H1 (cell line): ENCODE results near the gene AOPEP. TPM values are rescaled to one million over a fixed set of nuclear protein-coding genes. Genes with fewer than 3 reads are reported as not detected.

ENCODE experiments used
- CTCF ChIA-PET: fragments of 300-600 bp; sonication (Branson Sonifier 250); formaldehyde crosslinking; loops from one replicate; lab custom pipeline; 2021; ENCODE audit not compliant: partially characterized antibody; lab: Charles Lee
- POLR2A ChIA-PET: fragments of 300-600 bp; sonication (Branson Sonifier 250); formaldehyde crosslinking; loops from one replicate; lab custom pipeline; 2021; ENCODE audit warnings: inconsistent platforms; ENCODE audit not compliant: partially characterized antibody; lab: Charles Lee
- DNase-seq, 2 experiments: peaks; one replicate each; pipeline versions ENCODE4 v3.0.0 to v3.0.0-alpha.2; 2010 to 2022; ENCODE audit warnings: low spot score in 2 of 2, low read depth in 1 of 2, mixed read lengths in 1 of 2
- FAIRE-seq: peaks from 2 replicates; lab custom pipeline; 2011; peaks lifted over from hg19 to GRCh38; lab: Jason Lieb, UNC
- H2AFZ ChIP-seq: 2 replicates; pipeline ENCODE4 v1.8.1; 2012; ENCODE audit warnings: low read length, inconsistent platforms
- H2AK5ac ChIP-seq: 2 replicates; pipeline ENCODE4 v1.6.1; 2013; ENCODE audit warnings: low read depth, low read length
- H2BK120ac ChIP-seq: replicated peaks from 2 replicates; pipeline ENCODE3; 2013; ENCODE audit warnings: low read depth, low read length, inconsistent platforms
- H2BK12ac ChIP-seq: 2 replicates; pipeline ENCODE4 v1.6.1; 2013; ENCODE audit warnings: low read depth, low read length
- H2BK15ac ChIP-seq: 2 replicates; pipeline ENCODE4 v1.6.1; 2013; ENCODE audit warnings: low read length
- H2BK20ac ChIP-seq: 2 replicates; pipeline ENCODE4 v1.6.1; 2013; ENCODE audit warnings: low read length
- H2BK5ac ChIP-seq: 2 replicates; pipeline ENCODE4 v1.6.1; 2013; ENCODE audit warnings: low read depth, low read length
- H3K14ac ChIP-seq: 2 replicates; pipeline ENCODE4 v1.6.1; 2013; ENCODE audit warnings: inconsistent platforms; ENCODE audit not compliant: insufficient read length
- H3K18ac ChIP-seq: 2 replicates; pipeline ENCODE4 v1.6.1; 2013; ENCODE audit warnings: low read length; ENCODE audit errors: extremely low read depth
- H3K23ac ChIP-seq: 2 replicates; pipeline ENCODE4 v1.6.1; 2013; ENCODE audit warnings: inconsistent platforms; ENCODE audit not compliant: insufficient read length
- H3K23me2 ChIP-seq: 2 replicates; pipeline ENCODE4 v1.6.1; 2013; ENCODE audit warnings: low read depth, low read length
- H3K27ac ChIP-seq: 2 replicates; pipeline ENCODE4 v1.6.1; 2011; ENCODE audit warnings: low read depth, low read length, inconsistent platforms
- H3K27me3 ChIP-seq, 4 experiments: replicated peaks in 1 of 4; 1 replicate in 1 of 4; 2 replicates in 3 of 4; pipeline versions ENCODE4 v1.6.1 to v1.8.1; 2011 to 2013; ENCODE audit warnings: low read length in 3 of 4, mild to moderate bottlenecking in 3 of 4, inconsistent platforms in 2 of 4, mixed read lengths in 2 of 4, moderate library complexity in 1 of 4; ENCODE audit not compliant: control insufficient read depth in 3 of 4, insufficient read depth in 3 of 4; ENCODE audit errors: extremely low read depth in 1 of 4
- H3K36me3 ChIP-seq, 4 experiments: 2 replicates each; pipeline versions ENCODE4 v1.6.1 to v1.8.1; 2011 to 2013; ENCODE audit warnings: mild to moderate bottlenecking in 4 of 4, low read length in 3 of 4, moderate library complexity in 2 of 4, control low read depth in 1 of 4, inconsistent platforms in 1 of 4; ENCODE audit not compliant: insufficient read depth in 4 of 4, control insufficient read depth in 2 of 4
- H3K4ac ChIP-seq: replicated peaks from 2 replicates; pipeline ENCODE3; 2013; ENCODE audit warnings: low read length, low read depth, mixed read lengths, inconsistent platforms; ENCODE audit not compliant: insufficient read length
- H3K4me1 ChIP-seq, 4 experiments: replicated peaks in 1 of 4; 1 replicate in 1 of 4; 2 replicates in 3 of 4; pipeline versions ENCODE4 v1.6.1 to v1.8.1; 2011 to 2013; ENCODE audit warnings: low read length in 3 of 4, inconsistent platforms in 2 of 4, mixed read lengths in 1 of 4; ENCODE audit not compliant: insufficient read depth in 4 of 4, control insufficient read depth in 3 of 4
- H3K4me2 ChIP-seq, 2 experiments: 2 replicates each; pipeline versions ENCODE4 v1.6.1 to v1.8.1; 2011 to 2013; ENCODE audit warnings: low read depth in 2 of 2, low read length in 2 of 2, control low read depth in 1 of 2, inconsistent platforms in 1 of 2, mild to moderate bottlenecking in 1 of 2; ENCODE audit not compliant: insufficient read depth in 1 of 2
- H3K4me3 ChIP-seq, 4 experiments: fragments of 200-600, 300-600 bp in 1 of 4; sonication (generic), shearing (Covaris generic), sonication (Bioruptor Twin) in 1 of 4; 2 replicates each; pipeline versions ENCODE4 v1.5.1 to v1.8.1; 2011 to 2016; ENCODE audit warnings: low read length in 4 of 4, low read depth in 3 of 4, control low read depth in 2 of 4, inconsistent platforms in 2 of 4, mild to moderate bottlenecking in 2 of 4, mixed read lengths in 1 of 4, moderate library complexity in 1 of 4; ENCODE audit not compliant: insufficient read depth in 2 of 4; ENCODE audit errors: extremely low read depth in 1 of 4
- H3K56ac ChIP-seq: replicated peaks from 2 replicates; pipeline ENCODE3; 2013; ENCODE audit warnings: low read depth, mild to moderate bottlenecking, mixed read lengths, low read length, inconsistent platforms; ENCODE audit not compliant: insufficient read length
- H3K79me1 ChIP-seq: 2 replicates; pipeline ENCODE4 v1.6.1; 2013; ENCODE audit warnings: low read depth, low read length, control low read depth
- H3K79me2 ChIP-seq, 2 experiments: 2 replicates each; pipeline versions ENCODE4 v1.6.1 to v1.8.1; 2012 to 2013; ENCODE audit warnings: low read length in 2 of 2, mild to moderate bottlenecking in 2 of 2, inconsistent platforms in 1 of 2; ENCODE audit not compliant: insufficient read depth in 2 of 2, control insufficient read depth in 1 of 2
- H3K9ac ChIP-seq, 4 experiments: replicated peaks in 1 of 4; 1 replicate in 1 of 4; 2 replicates in 3 of 4; pipeline versions ENCODE4 v1.6.1 to v1.8.1; 2011 to 2013; ENCODE audit warnings: low read depth in 3 of 4, low read length in 3 of 4, control low read depth in 2 of 4, mild to moderate bottlenecking in 2 of 4, moderate library complexity in 2 of 4, inconsistent platforms in 1 of 4; ENCODE audit errors: extremely low read depth in 1 of 4
- H3K9me3 ChIP-seq, 2 experiments: 2 replicates each; pipeline versions ENCODE4 v1.6.1 to v1.8.1; 2012 to 2013; ENCODE audit warnings: mild to moderate bottlenecking in 2 of 2, moderate library complexity in 2 of 2, control low read depth in 1 of 2, inconsistent platforms in 1 of 2, low read depth in 1 of 2, low read length in 1 of 2, mixed read lengths in 1 of 2; ENCODE audit not compliant: insufficient read depth in 2 of 2
- H4K20me1 ChIP-seq, 2 experiments: replicated peaks in 1 of 2; 2 replicates each; pipeline versions ENCODE3 to v1.8.1; 2011 to 2013; ENCODE audit warnings: inconsistent platforms in 2 of 2, low read length in 2 of 2, mild to moderate bottlenecking in 1 of 2; ENCODE audit not compliant: insufficient read depth in 2 of 2, control insufficient read depth in 1 of 2
- H4K5ac ChIP-seq: 2 replicates; pipeline ENCODE4 v1.6.1; 2013; ENCODE audit warnings: low read length, low read depth, mixed read lengths, inconsistent platforms; ENCODE audit not compliant: insufficient read length
- H4K8ac ChIP-seq: 2 replicates; pipeline ENCODE4 v1.8.0; 2013; ENCODE audit warnings: mild to moderate bottlenecking, moderate library complexity, low read length, inconsistent platforms; ENCODE audit not compliant: insufficient read depth; ENCODE audit errors: extremely low read depth
- H4K91ac ChIP-seq: replicated peaks from 2 replicates; pipeline ENCODE3; 2013; ENCODE audit warnings: low read length, mixed read lengths, inconsistent platforms; ENCODE audit not compliant: insufficient read length
- BRCA1 ChIP-seq: IDR thresholded peaks from 2 replicates; pipeline ENCODE4 v1.6.1; 2012; ENCODE audit warnings: low read depth, low read length, improper control_type of control experiment
- JUN ChIP-seq: IDR thresholded peaks from 2 replicates; pipeline ENCODE4 v1.6.1; 2011; ENCODE audit warnings: low read depth, mild to moderate bottlenecking, improper control_type of control experiment, low read length
- KDM4A ChIP-seq: IDR thresholded peaks from one replicate; pipeline ENCODE4 v1.7.1; 2012; ENCODE audit warnings: low read depth, mild to moderate bottlenecking, moderate library complexity, low read length, inconsistent platforms; ENCODE audit not compliant: severe bottlenecking
- KDM5A ChIP-seq: fragments of 200-600 bp; IDR thresholded peaks from 2 replicates; pipeline ENCODE4 v1.7.1; 2012; ENCODE audit warnings: mild to moderate bottlenecking, low read length, inconsistent platforms, mixed read lengths
- NANOG ChIP-seq: IDR thresholded peaks from 2 replicates; pipeline ENCODE4 v1.6.1; 2011; ENCODE audit warnings: low read length, low read depth, mild to moderate bottlenecking, inconsistent platforms; ENCODE audit not compliant: insufficient read depth, poor library complexity, severe bottlenecking
- NRF1 ChIP-seq: IDR thresholded peaks from 2 replicates; pipeline ENCODE4 v1.6.1; 2011; ENCODE audit warnings: mild to moderate bottlenecking, low read depth, low read length, improper control_type of control experiment
- RFX5 ChIP-seq: IDR thresholded peaks from 2 replicates; pipeline ENCODE4 v1.6.1; 2011; ENCODE audit warnings: low read depth, low read length, improper control_type of control experiment, borderline replicate concordance
- RNF2 ChIP-seq: fragments of 200-900, 300-1000 bp; sonication (generic); IDR thresholded peaks from 2 replicates; pipeline ENCODE4 v1.7.1; 2016; ENCODE audit warnings: borderline replicate concordance, low read depth, mild to moderate bottlenecking, antibody characterized with exemption, low read length; ENCODE audit not compliant: poor library complexity, severe bottlenecking; ENCODE audit errors: missing control alignments
- SIN3A ChIP-seq, 2 experiments: IDR thresholded peaks in 1 of 2; conservative IDR thresholded peaks in 1 of 2; 2 replicates each; pipeline ENCODE4 v1.6.1; 2011 to 2012; ENCODE audit warnings: low read length in 2 of 2, improper control_type of control experiment in 1 of 2, low read depth in 1 of 2, mild to moderate bottlenecking in 1 of 2
- SIRT6 ChIP-seq: IDR thresholded peaks from one replicate; pipeline ENCODE4 v1.7.1; 2012; ENCODE audit warnings: low read length, inconsistent platforms
- TCF12 ChIP-seq: IDR thresholded peaks from 2 replicates; pipeline ENCODE4 v1.6.1; 2011; ENCODE audit warnings: low read depth, mild to moderate bottlenecking, low read length
- WGBS, 2 experiments: shearing (Covaris generic) in 1 of 2; methylation state at CpG; one replicate each; pipeline versions ENCODE4 v1.1.6 to v1.1.7; 2013 to 2015; ENCODE audit warnings: low lambda C conversion rate in 2 of 2, mixed read lengths in 2 of 2, inconsistent platforms in 1 of 2, low coverage in 1 of 2, missing lambda C conversion rate in 1 of 2; ENCODE audit not compliant: insufficient replicate concordance in 2 of 2, insufficient coverage in 1 of 2, insufficient read length in 1 of 2; ENCODE audit errors: extremely low coverage in 1 of 2, missing lambda C conversion rate in 1 of 2; 5-methylcytosine and 5-hydroxymethylcytosine counted together
- polyA plus RNA-seq, 7 experiments: library from polyadenylated mRNA; depleted of rRNA in 3 of 7; stranded (reverse) in 5 of 7; unstranded in 2 of 7; fragments of >200 nt in 5 of 7; fragments of 200-250 nt in 2 of 7; gene quantifications; 1 replicate in 5 of 7; 2 replicates in 1 of 7; 4 replicates in 1 of 7; pipeline versions ENCODE4 v1.2.1 to v1.2.3, GENCODE V29; 2011 to 2013; ENCODE audit warnings: missing spikeins in 2 of 7, mixed read lengths in 2 of 7
- total RNA-seq: library from RNA; stranded (reverse); fragmentation: NEBNext Ultra II Directional; extraction: Animal tissue kit (Norgen Biotek cat#: 25700); gene quantifications from 2 replicates; pipeline ENCODE4 v1.2.1, GENCODE V29; 2021
- TF ChIP-seq, protein P1 (sequence below): IDR thresholded peaks from 2 replicates; pipeline ENCODE4 v1.6.1; 2012; ENCODE audit warnings: inconsistent platforms

Gene AOPEP
- total and polyA plus RNA-seq, 2 of the 8 experiments (the other 6 are each of a cell fraction or from before 2014, with no cell fraction given) = 6.1 to 14.3 TPM

- DNase-seq (no peak), FAIRE-seq (no peak)
- Histone ChIP-seq H3K4me2 (no peak overlapping the region), H2BK15ac (no peak overlapping the region), H3K79me1 (no peaks in the 10 kb centered on the region), H3K27ac (no peak overlapping the region), H3K18ac (no peak overlapping the region), H4K91ac (no peak overlapping the region), H3K9ac (no peak overlapping the region), H3K27me3 (no peaks in the 10 kb centered on the region), H4K5ac (no peak overlapping the region), H2AK5ac (no peak overlapping the region), H3K4me3 (no peak overlapping the region), H3K9me3 (no peaks in the 10 kb centered on the region), H4K8ac (no peak overlapping the region), H2AFZ (no peak overlapping the region), H3K23me2 (no peaks in the 10 kb centered on the region), H2BK120ac (no peak overlapping the region), H3K56ac (no peak overlapping the region), H2BK20ac (no peak overlapping the region), H3K36me3 (no peaks in the 10 kb centered on the region), H3K79me2 (no peaks in the 10 kb centered on the region), H4K20me1 (peaks cover 0 to 2% of the 10 kb centered on the region in 2 experiments), H3K14ac (no peak overlapping the region), H2BK5ac (no peak overlapping the region), H3K4me1 (peaks cover 0 to 6% (median 0%) of the 10 kb centered on the region in 4 experiments; a peak in 3 of 7 replicates), H3K4ac (no peak overlapping the region), H2BK12ac (no peak overlapping the region), H3K23ac (no peak overlapping the region)
- POLR2A ChIA-PET = no interaction called here
- 90% methylated on average over 6 of the region's 6 CpGs; no CpG with 5 or more reads in 1 of the 2 experiments for WGBS, 2 experiments
- CTCF ChIA-PET = interaction anchor here (0.8 to 2.7 kb wide), 27 partner anchors 8 to 616 kb away, joined by 3 to 22 read pairs (median 3); no protein-coding TSS in a partner anchor
- TF ChIP-seq KDM4A = no peak
- TF ChIP-seq KDM5A = no peak
- TF ChIP-seq NANOG = no peak
- TF ChIP-seq SIN3A (conservative IDR thresholded peaks at IDR 0.05 in 1 of 2, IDR thresholded peaks at IDR 0.05 in 1 of 2; ENCODE audit: low read depth in 1 of 2, low read length in 2 of 2) = no peak
- TF ChIP-seq TCF12 = no peak
- TF ChIP-seq, protein P1, sequence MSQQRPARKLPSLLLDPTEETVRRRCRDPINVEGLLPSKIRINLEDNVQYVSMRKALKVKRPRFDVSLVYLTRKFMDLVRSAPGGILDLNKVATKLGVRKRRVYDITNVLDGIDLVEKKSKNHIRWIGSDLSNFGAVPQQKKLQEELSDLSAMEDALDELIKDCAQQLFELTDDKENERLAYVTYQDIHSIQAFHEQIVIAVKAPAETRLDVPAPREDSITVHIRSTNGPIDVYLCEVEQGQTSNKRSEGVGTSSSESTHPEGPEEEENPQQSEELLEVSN = no peak
- no peak for TF ChIP-seq SIRT6
- TF ChIP-seq RFX5 = no peak
- no peak for TF ChIP-seq RNF2
- no peak for TF ChIP-seq NRF1
- no peak for TF ChIP-seq JUN
- TF ChIP-seq BRCA1 = no peak
These were observed 56.0 kb downstream of the AOPEP start for GRCh38 chr9:94782355-94783101.
